Erythroblast (primary cell): Measurements from ENCODE around the gene XIST.

Experiments used
- GATA1 ChIP-seq: IDR thresholded peaks from 2 replicates; pipeline ENCODE4 v1.6.1; 2011; ENCODE audit warnings: low read depth, mild to moderate bottlenecking, control low read depth, low read length, moderate library complexity
- POLR2A ChIP-seq: IDR thresholded peaks from 2 replicates; pipeline ENCODE4 v1.6.1; 2011; ENCODE audit warnings: mild to moderate bottlenecking, low read length

DNA sequence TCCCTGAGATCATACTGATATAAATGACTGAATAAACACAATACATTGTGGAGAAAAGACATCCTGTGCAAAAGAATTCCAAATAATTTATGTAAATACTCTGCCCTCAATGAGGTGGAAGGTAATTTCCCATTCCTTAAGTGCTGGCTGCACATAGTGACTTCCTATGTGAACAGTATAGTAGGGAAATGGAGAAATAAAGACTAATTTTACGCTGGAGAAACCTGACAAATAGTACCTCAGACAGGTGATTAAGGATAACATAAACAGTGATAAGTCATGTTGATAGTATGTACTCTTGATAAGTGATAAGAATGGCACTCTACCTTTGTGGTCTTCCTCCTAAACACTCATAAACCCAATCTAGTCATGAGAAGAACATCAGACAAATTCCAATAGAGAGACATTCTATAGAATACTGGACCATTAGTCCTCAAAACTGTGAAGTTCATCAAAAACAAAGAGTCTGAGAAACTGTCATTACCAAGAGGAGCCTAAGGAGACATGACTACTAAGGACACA, 15.5 kb downstream of the XIST start:
- TF ChIP-seq POLR2A (no peak), GATA1 (no peak)
